K562 (cell line): ENCODE results near the gene C17orf75. TPM values are rescaled to one million over a fixed set of nuclear protein-coding genes. Genes with fewer than 3 reads are reported as not detected.
A peak's percentile ranks its signal among the peaks of the same experiment; 100 is the strongest.
"Not testable (repeated sequence)": the region's sequence is repeated elsewhere in the genome, so short reads cannot be mapped to it uniquely, and the experiment has no call there.

ENCODE experiments used
- ATAC-seq: fragments of 200-7000 bp; cut with Tn5 transposase; 3 replicates; pipeline ENCODE4 v1.9.1; 2020; ENCODE audit warnings: moderate library complexity
- BruUV-seq: library from RNA; stranded (reverse); fragments of 400-500 nt; replicated peaks from 2 replicates; lab custom pipeline; 2021; lab: Mats Ljungman, UMichigan
- CTCF ChIA-PET: fragments of 300-600 bp; formaldehyde crosslinking; extraction: SDS; loops from one replicate; lab custom pipeline; 2021; ENCODE audit warnings: low intra/inter-chr PET ratio; lab: Yijun Ruan, JAX
- POLR2A ChIA-PET: fragments of 300-600, 350-650 bp; sonication (Branson Sonifier 250); formaldehyde crosslinking; extraction: SDS; loops from one replicate; lab custom pipeline; 2021; ENCODE audit warnings: antibody characterized with exemption, inconsistent platforms; lab: Yijun Ruan, JAX
- DNase-seq, 4 experiments: peaks; one replicate each; pipeline versions ENCODE4 v3.0.0 to v3.0.0-alpha.2; 2011 to 2018; ENCODE audit warnings: low spot score in 3 of 4, mixed read lengths in 3 of 4; ENCODE audit errors: extremely low read depth in 1 of 4
- FAIRE-seq: peaks from 2 replicates; lab custom pipeline; 2011; peaks lifted over from hg19 to GRCh38; lab: Jason Lieb, UNC
- H2AFZ ChIP-seq: 2 replicates; pipeline ENCODE4 v1.6.0; 2011; ENCODE audit warnings: low read depth, low read length, control low read depth, inconsistent platforms
- H3K27ac ChIP-seq: fragments of 200-600 bp; 3 replicates; pipeline ENCODE4 v1.8.0; 2011; ENCODE audit warnings: low read depth, mild to moderate bottlenecking, control low read depth, inconsistent platforms, low read length, moderate library complexity, mixed read lengths; ENCODE audit errors: extremely low read depth
- H3K27me3 ChIP-seq, 2 experiments: fragments of 300-600 bp in 1 of 2; 2 replicates in 1 of 2; 3 replicates in 1 of 2; pipeline versions ENCODE4 v1.6.0 to v1.8.0; 2011; ENCODE audit warnings: inconsistent platforms in 2 of 2, low read length in 2 of 2, mild to moderate bottlenecking in 1 of 2, mixed read lengths in 1 of 2, moderate library complexity in 1 of 2; ENCODE audit not compliant: control insufficient read depth in 2 of 2, insufficient read depth in 2 of 2
- H3K36me3 ChIP-seq: fragments of 300-600 bp; 3 replicates; pipeline ENCODE4 v1.8.0; 2011; ENCODE audit warnings: mild to moderate bottlenecking, low read length, inconsistent platforms; ENCODE audit not compliant: control insufficient read depth, insufficient read depth
- H3K4me1 ChIP-seq, 2 experiments: fragments of 200-600 bp in 1 of 2; replicated peaks in 1 of 2; 2 replicates in 1 of 2; 3 replicates in 1 of 2; pipeline versions ENCODE4 v1.5.1 to v1.8.0; 2011; ENCODE audit warnings: inconsistent platforms in 2 of 2, low read length in 2 of 2, mild to moderate bottlenecking in 1 of 2, mixed read lengths in 1 of 2, moderate library complexity in 1 of 2; ENCODE audit not compliant: control insufficient read depth in 2 of 2, insufficient read depth in 2 of 2
- H3K4me2 ChIP-seq: 2 replicates; pipeline ENCODE4 v1.6.1; 2011; ENCODE audit warnings: low read length, control low read depth, inconsistent platforms, mixed read lengths; ENCODE audit not compliant: insufficient read depth
- H3K4me3 ChIP-seq: fragments of 200-600 bp; sonication (generic), shearing (Covaris generic); 2 replicates; pipeline ENCODE4 v1.5.1; 2016; ENCODE audit warnings: control low read depth, inconsistent platforms
- H3K79me2 ChIP-seq: fragments of 200-600 bp; 3 replicates; pipeline ENCODE4 v1.8.0; 2011; ENCODE audit warnings: low read length, inconsistent platforms; ENCODE audit not compliant: control insufficient read depth, insufficient read depth
- H3K9ac ChIP-seq, 2 experiments: 2 replicates each; pipeline versions ENCODE4 v1.6.0 to v1.6.1; 2011; ENCODE audit warnings: low read depth in 2 of 2, low read length in 2 of 2, control low read depth in 1 of 2, inconsistent platforms in 1 of 2, mild to moderate bottlenecking in 1 of 2, mixed read lengths in 1 of 2; ENCODE audit not compliant: insufficient read depth in 1 of 2
- H3K9me1 ChIP-seq: one replicate; pipeline ENCODE4 v1.6.0; 2011; ENCODE audit warnings: inconsistent platforms, mild to moderate bottlenecking, low read length, moderate library complexity; ENCODE audit not compliant: control insufficient read depth, insufficient read depth
- H3K9me3 ChIP-seq: replicated peaks from 2 replicates; pipeline ENCODE4 v1.5.1; 2011; ENCODE audit warnings: low read depth, low read length, inconsistent platforms; ENCODE audit not compliant: control insufficient read depth, insufficient read depth
- H4K20me1 ChIP-seq: replicated peaks from 2 replicates; pipeline ENCODE4 v1.6.1; 2011; ENCODE audit warnings: low read length, inconsistent platforms, mixed read lengths; ENCODE audit not compliant: control insufficient read depth, insufficient read depth
- E2F1 ChIP-seq: sonication (generic); formaldehyde crosslinking; IDR thresholded peaks from 2 replicates; pipeline ENCODE4 v1.8.1; 2023; ENCODE audit warnings: mild to moderate bottlenecking, missing genetic modification reagents, moderate library complexity
- EGR1 ChIP-seq: fragments of 450-650 bp; conservative IDR thresholded peaks from 2 replicates; pipeline ENCODE4 v1.6.1; 2017; ENCODE audit warnings: mild to moderate bottlenecking
- RBFOX2 ChIP-seq: fragments of 200-400 bp; formaldehyde crosslinking; IDR thresholded peaks from 2 replicates; pipeline ENCODE4 v1.6.1; 2017; ENCODE audit warnings: low read depth, mild to moderate bottlenecking, low read length, moderate library complexity
- WGBS: fragments of 100-300 bp; shearing (Covaris generic); methylation state at CpG from one replicate; pipeline ENCODE4 v1.1.6; 2016; ENCODE audit warnings: low coverage, mixed read lengths; ENCODE audit not compliant: insufficient coverage; ENCODE audit errors: missing lambda C conversion rate; 5-methylcytosine and 5-hydroxymethylcytosine counted together
- in situ Hi-C: fragments of 300-500 bp; cut with MboI; formaldehyde crosslinking; loops from 4 replicates; pipeline ENCODE4 v1.15.0; 2018; ENCODE audit warnings: inconsistent platforms, mixed read lengths
- intact Hi-C: fragments of 100-400 bp; cut with micrococcal nuclease; formaldehyde crosslinking; loops from 2 replicates; pipeline ENCODE4 v1.14.2; 2022
- polyA plus RNA-seq, 8 experiments: library from polyadenylated mRNA; depleted of rRNA in 4 of 8; stranded (reverse) in 5 of 8; unstranded in 3 of 8; fragments of >200 nt; fragmentation: Nextera tagmentation in 2 of 8; fragmentation: Illumina TruSeq in 1 of 8; extraction: Ambion mirVana in 2 of 8; extraction: Trizol in 1 of 8; gene quantifications; 2 replicates each; pipeline versions ENCODE4 v1.2.1 to v1.2.3, GENCODE V29; 2011 to 2014; ENCODE audit warnings: inconsistent platforms in 1 of 8, missing spikeins in 1 of 8
- total RNA-seq, 7 experiments: library from RNA; depleted of rRNA in 6 of 7; stranded (reverse); fragments of >200 nt in 6 of 7; fragmentation: Illumina TruSeq in 2 of 7; extraction: Trizol in 2 of 7; gene quantifications; 2 replicates each; pipeline versions ENCODE4 v1.2.1 to v1.2.3, GENCODE V29; 2011 to 2021; ENCODE audit warnings: low replicate concordance in 1 of 7

C17orf75 gene
- total and polyA plus RNA-seq, 9 of the 15 experiments (the other 6 are each of a cell fraction or from before 2014, with no cell fraction given) = 15.5 to 55.7 (median 18.5) TPM

- ATAC-seq, DNase-seq, H3K9me1 ChIP-seq, H3K9me3 ChIP-seq, FAIRE-seq, in situ Hi-C loops, BruUV-seq, H3K27me3 ChIP-seq, H2AFZ ChIP-seq, CTCF ChIA-PET, intact Hi-C loops: not testable (repeated sequence)
- H3K9ac ChIP-seq = peak overlapping the region; percentile 88 to 99; a peak in 3 of 4 replicates
- TF ChIP-seq RBFOX2 (peak; percentile 49; the same call in 1 of the 2 replicates), EGR1 (peak; percentile 53), E2F1 (0 out of 2 replicates have a peak, but pooled peaks have one; percentile 26)
- H3K4me3 ChIP-seq = peak overlapping the region; percentile 74
- H3K36me3 ChIP-seq = peaks cover 62% of the 10 kb centered on the region
- peaks cover 49% of the 10 kb centered on the region for H4K20me1 ChIP-seq
- 18% methylated on average over 9 of the region's 9 CpGs for WGBS
- POLR2A ChIA-PET = interaction anchor here (1.0 to 2.7 kb wide), 4 partner anchors 13 to 56 kb away, joined by 3 to 11 read pairs (median 3); no protein-coding TSS in a partner anchor
- peaks cover 23 to 26% of the 10 kb centered on the region in 2 experiments; a peak in 4 of 5 replicates for H3K4me1 ChIP-seq
- peak overlapping the region; percentile 23; the same call in 1 of the 3 replicates for H3K27ac ChIP-seq
- H3K79me2 ChIP-seq = peaks cover 99% of the 10 kb centered on the region
- H3K4me2 ChIP-seq = peak overlapping the region; percentile 92
These were observed 10.8 kb upstream of the C17orf75 start for GRCh38 chr17:32352734-32353133.
